Measurements from ENCODE around the gene PSMA6. TPM values are rescaled to one million over a fixed set of nuclear protein-coding genes. Genes with fewer than 3 reads are reported as not detected.

Gene PSMA6
- total RNA-seq, 1 experiment from 2014 or later, result 392 TPM

- H3K4me1 ChIP-seq (ENCODE audit: insufficient read depth, low read length, poor library complexity, severe bottlenecking), result no peaks in the 10 kb centered on the region
- DNase-seq (ENCODE audit: low spot score), result no peak
- no peaks in the 10 kb centered on the region for H3K36me3 ChIP-seq (ENCODE audit: insufficient read depth, low read length, poor library complexity, severe bottlenecking)
- intact Hi-C loops (cut with micrococcal nuclease; ENCODE audit: unreplicated experiment), result no loop called here
- no peak overlapping the region for H3K4me3 ChIP-seq (ENCODE audit: low read depth, low read length, poor library complexity, severe bottlenecking)
- ChIA-PET CTCF (no interaction called here), POLR2A (ENCODE audit: low non-redundant PET) (no interaction called here)
- no peak for TF ChIP-seq EZH2 (IDR thresholded peaks at IDR 0.05; ENCODE audit: borderline replicate concordance, low read depth, low read length, poor library complexity, severe bottlenecking)
- TF ChIP-seq CTCF (conservative IDR thresholded peaks at IDR 0.05; ENCODE audit: low read depth, low read length), result no peak
- H3K27ac ChIP-seq (ENCODE audit: low read depth, low read length, poor library complexity, severe bottlenecking), result no peak overlapping the region
- no TSS peak for BruUV-seq (replicated peaks)
- H3K27me3 ChIP-seq (replicated peaks; ENCODE audit: insufficient read depth, low read depth, low read length, poor library complexity), result no peaks in the 10 kb centered on the region
- H3K9me3 ChIP-seq (ENCODE audit: low read depth, low read length, poor library complexity, severe bottlenecking), result peaks cover 3% of the 10 kb centered on the region
These were observed 37.4 kb upstream of the PSMA6 start for GRCh38 chr14:35254736-35255135.

- no TSS peak for BruUV-seq (replicated peaks)
- H3K27ac ChIP-seq (ENCODE audit: low read depth, low read length, poor library complexity, severe bottlenecking), result no peak overlapping the region
- intact Hi-C loops (cut with micrococcal nuclease; ENCODE audit: unreplicated experiment), result no loop called here
- H3K4me1 ChIP-seq (ENCODE audit: insufficient read depth, low read length, poor library complexity, severe bottlenecking), result no peaks in the 10 kb centered on the region
- no peak overlapping the region for H3K4me3 ChIP-seq (ENCODE audit: low read depth, low read length, poor library complexity, severe bottlenecking)
- H3K36me3 ChIP-seq (ENCODE audit: insufficient read depth, low read length, poor library complexity, severe bottlenecking), result no peaks in the 10 kb centered on the region
- peaks cover 3% of the 10 kb centered on the region for H3K9me3 ChIP-seq (ENCODE audit: low read depth, low read length, poor library complexity, severe bottlenecking)
- TF ChIP-seq EZH2 (IDR thresholded peaks at IDR 0.05; ENCODE audit: borderline replicate concordance, low read depth, low read length, poor library complexity, severe bottlenecking) (no peak), CTCF (conservative IDR thresholded peaks at IDR 0.05; ENCODE audit: low read depth, low read length) (no peak)
- no peak for DNase-seq (ENCODE audit: low spot score)
- H3K27me3 ChIP-seq (replicated peaks; ENCODE audit: insufficient read depth, low read depth, low read length, poor library complexity), result no peaks in the 10 kb centered on the region
- ChIA-PET CTCF (no interaction called here), POLR2A (ENCODE audit: low non-redundant PET) (interaction anchor here (0.6 kb wide), 1 partner anchor 40 kb away, joined by 5 read pairs; no protein-coding TSS in a partner anchor)
These were observed 36.5 kb upstream of the PSMA6 start for GRCh38 chr14:35255711-35256110.

- Histone ChIP-seq H3K27ac (ENCODE audit: low read depth, low read length, poor library complexity, severe bottlenecking) (no peak overlapping the region), H3K27me3 (replicated peaks; ENCODE audit: insufficient read depth, low read depth, low read length, poor library complexity) (no peaks in the 10 kb centered on the region), H3K4me1 (ENCODE audit: insufficient read depth, low read length, poor library complexity, severe bottlenecking) (no peaks in the 10 kb centered on the region), H3K4me3 (ENCODE audit: low read depth, low read length, poor library complexity, severe bottlenecking) (no peak overlapping the region), H3K36me3 (ENCODE audit: insufficient read depth, low read length, poor library complexity, severe bottlenecking) (no peaks in the 10 kb centered on the region), H3K9me3 (ENCODE audit: low read depth, low read length, poor library complexity, severe bottlenecking) (no peaks in the 10 kb centered on the region)
- TF ChIP-seq EZH2 (IDR thresholded peaks at IDR 0.05; ENCODE audit: borderline replicate concordance, low read depth, low read length, poor library complexity, severe bottlenecking) (no peak), CTCF (conservative IDR thresholded peaks at IDR 0.05; ENCODE audit: low read depth, low read length) (no peak)
- no TSS peak for BruUV-seq (replicated peaks)
- intact Hi-C loops (cut with micrococcal nuclease; ENCODE audit: unreplicated experiment), result no loop called here
- CTCF ChIA-PET, result no interaction called here
- POLR2A ChIA-PET (ENCODE audit: low non-redundant PET), result no interaction called here
- DNase-seq (ENCODE audit: low spot score), result no peak
These were observed 34.4 kb upstream of the PSMA6 start for GRCh38 chr14:35257809-35258208.
